Cortex of kidney (tissue), 1 donor: ENCODE measurements around the gene HAUS7.

ENCODE experiments used
- DNase-seq: peaks from one replicate; lab custom pipeline; 2025; lab: John Stamatoyannopoulos, UW

Gene HAUS7

GRCh38 chrX:153456161-153456560 lies 14.2 kb downstream of the HAUS7 start:
- no peak for DNase-seq

- DNase-seq = no peak
Observed at GRCh38 chrX:153455571-153455970, 14.8 kb downstream of the HAUS7 start.

GRCh38 chrX:153454901-153455550 lies 15.3 kb downstream of the HAUS7 start:
- DNase-seq = no peak

GRCh38 chrX:153450949-153451277 lies 19.5 kb downstream of the HAUS7 start:
- DNase-seq = no peak

- DNase-seq = no peak
Observed at GRCh38 chrX:153450114-153450948, 20.0 kb downstream of the HAUS7 start.

GRCh38 chrX:153449368-153450113 lies 20.8 kb downstream of the HAUS7 start:
- no peak for DNase-seq

- DNase-seq = no peak
Observed at GRCh38 chrX:153448556-153449367, 21.6 kb downstream of the HAUS7 start.

- no peak for DNase-seq
Observed at GRCh38 chrX:153447581-153447960, 22.8 kb downstream of the HAUS7 start.

GRCh38 chrX:153446950-153447580 lies 23.3 kb downstream of the HAUS7 start:
- no peak for DNase-seq

- DNase-seq = no peak
Observed at GRCh38 chrX:153446636-153446936, 23.8 kb downstream of the HAUS7 start.

- DNase-seq = no peak
Observed at GRCh38 chrX:153445856-153446635, 24.3 kb downstream of the HAUS7 start, which contains the start of gene TREX2. TREX2 (minus strand) TSS chrX:153446056; CDS start chrX:153445430, 626 bp downstream.

GRCh38 chrX:153445106-153445855 lies 25.1 kb downstream of the HAUS7 start:
- DNase-seq = no peak

GRCh38 chrX:153444333-153445011 lies 25.9 kb downstream of the HAUS7 start:
- DNase-seq = no peak

- no peak for DNase-seq
Observed at GRCh38 chrX:153443476-153444332, 26.7 kb downstream of the HAUS7 start.

GRCh38 chrX:153442463-153442862 lies 27.9 kb downstream of the HAUS7 start:
- no peak for DNase-seq

GRCh38 chrX:153441981-153442380 lies 28.4 kb downstream of the HAUS7 start:
- no peak for DNase-seq

GRCh38 chrX:153441296-153441695 lies 29.1 kb downstream of the HAUS7 start:
- DNase-seq = no peak

- DNase-seq = no peak
Observed at GRCh38 chrX:153440556-153441135, 29.7 kb downstream of the HAUS7 start.
